ENCODE results near the gene TTLL10.

The TTLL10 gene, protein sequence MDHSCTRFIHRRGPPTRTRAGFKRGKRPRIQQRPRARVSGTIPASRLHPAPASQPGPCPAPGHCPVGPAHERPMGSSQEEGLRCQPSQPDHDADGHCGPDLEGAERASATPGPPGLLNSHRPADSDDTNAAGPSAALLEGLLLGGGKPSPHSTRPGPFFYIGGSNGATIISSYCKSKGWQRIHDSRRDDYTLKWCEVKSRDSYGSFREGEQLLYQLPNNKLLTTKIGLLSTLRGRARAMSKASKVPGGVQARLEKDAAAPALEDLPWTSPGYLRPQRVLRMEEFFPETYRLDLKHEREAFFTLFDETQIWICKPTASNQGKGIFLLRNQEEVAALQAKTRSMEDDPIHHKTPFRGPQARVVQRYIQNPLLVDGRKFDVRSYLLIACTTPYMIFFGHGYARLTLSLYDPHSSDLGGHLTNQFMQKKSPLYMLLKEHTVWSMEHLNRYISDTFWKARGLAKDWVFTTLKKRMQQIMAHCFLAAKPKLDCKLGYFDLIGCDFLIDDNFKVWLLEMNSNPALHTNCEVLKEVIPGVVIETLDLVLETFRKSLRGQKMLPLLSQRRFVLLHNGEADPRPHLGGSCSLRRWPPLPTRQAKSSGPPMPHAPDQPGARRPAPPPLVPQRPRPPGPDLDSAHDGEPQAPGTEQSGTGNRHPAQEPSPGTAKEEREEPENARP

GRCh38 chr1:1173793-1174415 lies at the start of gene TTLL10:
Gene TTLL10, plus strand, starts transcription at chr1:1173880. Its CDS starts 5,336 bp downstream, at chr1:1179216.
- DNase-seq (ENCODE audit: low spot score in 2 of 2) = no peak
- H3K36me3 ChIP-seq (replicated peaks) = no peaks in the 10 kb centered on the region
- no peaks in the 10 kb centered on the region for H3K9me3 ChIP-seq
- in situ Hi-C loops (cut with MboI; ENCODE audit: low sequenced_read_pairs) = no loop called here
- no peaks in the 10 kb centered on the region for H3K4me1 ChIP-seq
- H3K27me3 ChIP-seq (ENCODE audit: low read depth) = peaks cover 64% of the 10 kb centered on the region
- H3K4me3 ChIP-seq = no peak within 1 kb of the TSS

DNA sequence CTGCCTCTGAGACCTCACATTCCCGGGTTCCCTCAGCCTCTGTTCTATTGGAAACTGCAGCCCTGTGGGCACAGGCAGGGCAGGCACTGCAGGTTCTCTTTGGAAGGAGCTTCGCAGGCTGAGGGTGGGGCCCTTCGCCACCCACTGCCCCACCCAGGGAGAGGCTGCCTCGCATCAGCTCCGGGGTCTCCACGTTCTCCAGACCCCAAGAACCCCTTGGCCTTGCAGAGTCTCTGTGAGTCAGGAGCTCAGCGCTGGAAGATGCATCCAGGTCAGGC lies 49.2 kb upstream of the TTLL10 start:
- in situ Hi-C loops (cut with MboI; ENCODE audit: low sequenced_read_pairs) = no loop called here
- Histone ChIP-seq H3K27me3 (ENCODE audit: low read depth) (no peaks in the 10 kb centered on the region), H3K4me3 (no peak overlapping the region), H3K4me1 (no peaks in the 10 kb centered on the region), H3K9me3 (no peaks in the 10 kb centered on the region), H3K36me3 (replicated peaks) (no peaks in the 10 kb centered on the region)
- DNase-seq (ENCODE audit: low spot score in 2 of 2) = no peak

DNA sequence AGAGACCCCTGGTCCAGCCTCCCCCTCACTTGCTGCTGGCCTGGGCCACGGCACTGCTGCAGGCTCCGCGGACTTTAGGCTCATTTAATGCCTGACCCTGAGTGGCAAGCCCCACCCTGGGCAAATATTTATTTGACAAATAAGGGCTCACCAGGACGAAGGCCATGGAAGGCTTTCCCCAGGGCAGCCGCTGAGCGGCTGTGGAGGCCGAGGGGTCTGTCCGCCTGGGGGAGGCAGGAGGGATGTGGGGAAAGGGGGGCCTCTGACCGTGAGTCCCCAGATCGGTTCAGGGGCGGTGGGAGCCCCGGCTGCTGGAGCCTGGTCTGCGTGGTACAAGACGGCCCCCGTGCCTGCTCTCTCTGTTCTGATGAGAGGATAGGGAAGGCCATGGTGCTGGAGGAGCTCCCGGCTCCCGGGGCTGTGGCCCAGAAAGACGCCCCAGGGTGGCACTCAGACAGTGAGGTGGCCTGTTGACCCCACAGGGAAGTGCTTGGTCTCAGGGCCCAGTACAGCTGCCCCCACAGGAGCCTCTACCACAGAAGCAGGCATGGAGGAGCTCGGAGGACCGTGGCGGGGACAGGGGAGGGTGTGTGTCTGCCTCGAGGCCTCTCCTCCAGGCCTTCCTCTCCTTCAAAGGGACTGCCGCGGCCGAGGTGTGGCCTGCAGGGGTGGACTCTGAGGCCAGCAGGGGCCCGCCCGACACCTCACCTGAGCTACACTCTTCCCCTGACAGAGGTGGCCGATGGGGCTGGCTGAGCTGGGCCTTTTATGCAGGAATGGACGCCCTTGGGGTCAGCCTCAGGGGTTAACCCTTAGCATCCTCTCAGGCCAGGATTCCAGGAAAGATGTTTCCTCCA lies 48.7 kb upstream of the TTLL10 start:
- DNase-seq (ENCODE audit: low spot score in 2 of 2) = no peak
- no peaks in the 10 kb centered on the region for H3K4me1 ChIP-seq
- no peaks in the 10 kb centered on the region for H3K9me3 ChIP-seq
- no peak overlapping the region for H3K4me3 ChIP-seq
- H3K27me3 ChIP-seq (ENCODE audit: low read depth) = no peaks in the 10 kb centered on the region
- no peaks in the 10 kb centered on the region for H3K36me3 ChIP-seq (replicated peaks)
- in situ Hi-C loops (cut with MboI; ENCODE audit: low sequenced_read_pairs) = no loop called here

GRCh38 chr1:1125945-1126344 lies 47.7 kb upstream of the TTLL10 start:
- Histone ChIP-seq H3K36me3 (replicated peaks) (no peaks in the 10 kb centered on the region), H3K27me3 (ENCODE audit: low read depth) (no peaks in the 10 kb centered on the region), H3K9me3 (no peaks in the 10 kb centered on the region), H3K4me1 (no peaks in the 10 kb centered on the region), H3K4me3 (no peak overlapping the region)
- in situ Hi-C loops (cut with MboI; ENCODE audit: low sequenced_read_pairs) = no loop called here
- DNase-seq (ENCODE audit: low spot score in 2 of 2) = no peak

GRCh38 chr1:1127551-1128451 lies 45.9 kb upstream of the TTLL10 start:
- in situ Hi-C loops (cut with MboI; ENCODE audit: low sequenced_read_pairs) = no loop called here
- Histone ChIP-seq H3K27me3 (ENCODE audit: low read depth) (no peaks in the 10 kb centered on the region), H3K4me1 (no peaks in the 10 kb centered on the region), H3K4me3 (no peak overlapping the region), H3K36me3 (replicated peaks) (no peaks in the 10 kb centered on the region), H3K9me3 (no peaks in the 10 kb centered on the region)
- DNase-seq (ENCODE audit: low spot score in 2 of 2) = no peak

GRCh38 chr1:1128454-1129139 lies 45.1 kb upstream of the TTLL10 start:
- Histone ChIP-seq H3K9me3 (no peaks in the 10 kb centered on the region), H3K4me3 (no peak overlapping the region), H3K36me3 (replicated peaks) (no peaks in the 10 kb centered on the region), H3K4me1 (no peaks in the 10 kb centered on the region), H3K27me3 (ENCODE audit: low read depth) (no peaks in the 10 kb centered on the region)
- in situ Hi-C loops (cut with MboI; ENCODE audit: low sequenced_read_pairs) = no loop called here
- DNase-seq (ENCODE audit: low spot score in 2 of 2) = no peak

- Histone ChIP-seq H3K4me1 (no peaks in the 10 kb centered on the region), H3K4me3 (no peak overlapping the region), H3K27me3 (ENCODE audit: low read depth) (no peaks in the 10 kb centered on the region), H3K36me3 (replicated peaks) (no peaks in the 10 kb centered on the region), H3K9me3 (no peaks in the 10 kb centered on the region)
- DNase-seq (ENCODE audit: low spot score in 2 of 2) = no peak
- in situ Hi-C loops (cut with MboI; ENCODE audit: low sequenced_read_pairs) = no loop called here
Measured at GRCh38 chr1:1129381-1129821, 44.3 kb upstream of the TTLL10 start.

- Histone ChIP-seq H3K36me3 (replicated peaks) (no peaks in the 10 kb centered on the region), H3K9me3 (no peaks in the 10 kb centered on the region), H3K4me1 (no peaks in the 10 kb centered on the region), H3K4me3 (no peak overlapping the region), H3K27me3 (ENCODE audit: low read depth) (no peaks in the 10 kb centered on the region)
- DNase-seq (ENCODE audit: low spot score in 2 of 2) = no peak
- in situ Hi-C loops (cut with MboI; ENCODE audit: low sequenced_read_pairs) = no loop called here
Measured at GRCh38 chr1:1130206-1131120, 43.2 kb upstream of the TTLL10 start.

DNA sequence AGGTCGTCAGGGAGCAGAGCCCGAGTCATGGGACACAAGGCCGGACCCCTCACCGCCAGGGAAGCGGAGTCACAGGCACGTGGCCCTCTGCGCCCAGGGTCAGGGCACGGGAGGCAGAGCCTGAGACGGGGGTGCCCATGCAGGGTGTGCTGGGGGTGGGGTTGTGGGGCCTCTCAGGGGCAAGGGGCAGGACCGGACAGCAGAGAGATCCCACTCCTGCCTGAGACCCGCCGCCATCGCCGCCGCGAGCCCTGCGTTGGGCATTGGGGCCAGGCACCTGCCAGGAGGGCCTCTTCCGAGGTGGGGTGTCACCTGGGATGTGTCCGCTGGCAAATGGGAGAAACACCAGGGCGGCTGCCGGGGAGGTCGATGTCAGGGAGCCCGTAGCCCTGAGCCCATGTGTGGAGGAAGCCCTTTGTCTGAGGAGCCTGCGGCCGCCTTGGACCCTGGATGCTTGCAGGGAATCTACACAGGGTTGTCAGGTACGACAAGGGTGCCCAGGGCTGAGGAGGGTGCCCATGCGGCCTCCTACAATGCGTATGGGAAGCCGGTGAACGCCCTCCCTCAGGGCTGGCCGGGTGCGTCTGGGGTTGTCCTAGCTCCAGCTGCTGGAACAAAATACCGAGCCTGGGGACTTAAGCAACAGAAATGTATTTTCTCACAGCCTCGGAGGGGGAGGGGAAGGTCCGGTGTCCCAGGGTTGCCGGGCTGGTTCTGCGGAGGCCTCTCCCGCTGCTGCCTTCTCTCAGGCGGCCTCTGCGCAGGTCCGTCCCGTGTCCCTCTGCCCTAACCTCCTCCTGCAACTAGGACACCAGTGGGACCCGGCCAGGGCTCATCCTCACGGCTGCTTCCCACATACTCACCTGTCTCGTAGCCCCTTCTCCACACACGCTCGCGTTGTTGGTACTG lies 41.4 kb upstream of the TTLL10 start:
- in situ Hi-C loops (cut with MboI; ENCODE audit: low sequenced_read_pairs) = no loop called here
- Histone ChIP-seq H3K4me3 (no peak overlapping the region), H3K9me3 (no peaks in the 10 kb centered on the region)

DNA sequence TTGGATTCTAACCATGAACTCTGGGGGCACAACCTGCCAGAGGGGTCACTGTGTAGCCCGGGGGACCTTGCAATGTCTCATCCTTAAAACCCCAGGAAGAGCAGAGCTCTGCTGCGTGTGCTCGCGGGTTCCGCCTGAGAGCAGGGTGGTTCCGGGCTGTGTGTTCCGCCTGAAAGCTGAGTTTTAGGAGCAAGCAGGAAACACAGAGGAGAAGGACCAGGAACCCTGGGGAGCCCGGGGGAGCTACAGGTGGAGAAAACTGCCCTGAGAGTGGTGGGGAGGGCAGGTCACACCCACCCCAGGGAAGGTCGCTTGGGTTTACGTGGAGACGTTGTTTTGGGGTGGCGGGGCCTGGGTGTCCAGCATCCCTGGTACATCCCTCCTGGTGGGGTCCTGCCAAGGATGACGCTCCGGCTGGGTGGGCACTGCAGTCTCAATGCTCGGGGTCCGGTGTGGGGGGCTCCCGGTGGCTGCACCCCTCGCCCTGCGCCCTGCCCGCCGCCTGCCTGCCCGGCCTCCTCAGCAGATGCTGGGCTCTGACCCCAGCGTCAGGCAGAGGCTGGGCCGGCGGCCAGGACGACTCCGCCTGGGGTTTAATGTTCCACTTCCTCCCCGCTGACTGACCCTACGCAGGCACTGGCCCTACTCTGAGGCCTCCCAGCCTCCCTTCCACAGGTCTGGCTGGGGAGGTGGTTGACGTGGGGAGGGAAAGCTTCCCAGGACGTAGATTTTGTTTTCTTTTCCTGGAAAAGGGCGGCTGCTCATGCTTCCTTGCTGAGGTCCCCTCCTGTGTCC lies 40.5 kb upstream of the TTLL10 start:
- in situ Hi-C loops (cut with MboI; ENCODE audit: low sequenced_read_pairs) = no loop called here
- Histone ChIP-seq H3K27me3 (ENCODE audit: low read depth) (no peaks in the 10 kb centered on the region), H3K4me3 (no peak overlapping the region), H3K4me1 (no peaks in the 10 kb centered on the region), H3K36me3 (replicated peaks) (no peaks in the 10 kb centered on the region), H3K9me3 (no peaks in the 10 kb centered on the region)
- DNase-seq (ENCODE audit: low spot score in 2 of 2) = no peak

More for the DNA sequence above, 41.4 kb upstream of the TTLL10 start:
- DNase-seq (ENCODE audit: low spot score in 2 of 2) = no peak
- no peaks in the 10 kb centered on the region for H3K36me3 ChIP-seq (replicated peaks)
- no peaks in the 10 kb centered on the region for H3K27me3 ChIP-seq (ENCODE audit: low read depth)
- H3K4me1 ChIP-seq = no peaks in the 10 kb centered on the region

All from HAP-1 (cell line).